HCEC 1CT (cell line): ENCODE measurements around the gene KRTAP5-9.
"Not testable (repeated sequence)": the region's sequence is repeated elsewhere in the genome, so short reads cannot be mapped to it uniquely, and the experiment has no call there.

Experiments used
- DNase-seq: peaks from one replicate; pipeline ENCODE4 v3.0.0-alpha.2; 2017

The KRTAP5-9 gene

DNA sequence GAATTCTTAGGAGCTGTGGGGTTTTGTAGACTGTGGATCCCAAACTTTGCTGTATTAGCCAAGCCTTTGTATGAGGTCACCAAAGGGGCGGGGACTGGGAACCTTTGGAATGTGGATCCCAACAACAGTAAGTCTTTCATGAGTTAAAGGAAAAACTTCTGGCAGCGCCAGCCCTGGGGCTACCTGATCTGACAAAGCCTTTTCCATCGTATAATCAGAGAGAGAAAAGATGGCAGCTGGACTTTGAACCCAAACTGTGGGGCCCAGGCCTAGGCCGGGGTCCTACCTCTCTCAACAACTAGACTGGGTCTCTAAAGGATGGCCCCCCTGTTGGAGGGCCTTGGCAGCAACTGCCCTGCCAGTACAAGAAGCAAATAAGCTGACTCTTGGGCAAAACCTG, 40.1 kb downstream of the KRTAP5-9 start:
- not testable (repeated sequence) for DNase-seq

DNA sequence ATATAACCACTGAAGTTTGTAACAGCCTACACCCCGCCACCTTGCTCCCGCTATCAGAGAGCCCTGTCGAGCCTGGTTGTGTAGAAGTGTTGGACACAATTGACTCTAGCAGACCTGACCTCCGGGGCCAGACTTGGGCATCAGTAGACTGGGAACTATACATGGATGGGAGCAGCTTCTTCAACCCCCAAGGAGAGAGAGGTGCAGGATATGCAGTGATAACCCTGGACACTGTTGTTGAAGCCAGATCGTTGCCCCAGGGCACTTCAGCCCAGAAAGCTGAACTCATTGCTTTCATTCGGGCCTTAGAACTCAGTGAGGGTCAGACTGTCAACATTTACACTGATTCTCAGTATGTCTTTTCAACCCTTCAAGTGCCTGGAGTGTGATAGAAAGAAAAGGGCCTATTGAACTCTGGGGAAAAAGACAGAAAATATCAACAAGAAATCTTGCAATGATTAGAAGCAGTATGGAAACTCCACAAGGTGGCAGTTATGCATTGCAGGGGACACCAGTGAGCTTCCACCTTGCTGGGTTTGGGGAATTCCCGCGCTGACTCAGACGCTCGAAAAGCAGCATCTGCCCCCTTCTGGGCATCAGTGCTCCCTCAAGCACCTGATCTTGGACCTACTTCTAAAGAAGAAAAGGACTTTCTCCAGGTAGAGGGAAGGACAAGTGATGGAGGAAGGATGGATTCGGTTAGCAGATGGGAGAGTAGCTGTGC, 40.8 kb downstream of the KRTAP5-9 start:
- not testable (repeated sequence) for DNase-seq

DNA sequence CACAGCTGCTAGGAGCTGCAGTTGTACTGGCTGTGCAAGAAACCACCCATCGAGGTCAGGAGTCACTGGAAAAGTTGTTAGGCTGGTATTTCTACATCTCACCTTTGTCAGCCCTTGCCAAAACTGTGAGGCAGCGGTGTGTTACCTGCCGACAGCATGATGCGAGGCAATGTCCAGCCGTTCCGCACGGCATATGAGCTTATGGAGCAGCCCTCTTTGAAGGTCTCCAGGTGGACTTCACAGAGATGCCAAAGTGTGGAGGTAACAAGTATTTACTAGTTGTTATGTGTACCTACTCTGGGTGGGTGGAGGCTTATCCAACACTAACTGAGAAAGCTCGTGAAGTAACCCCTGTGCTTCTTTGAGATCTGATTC, 41.3 kb downstream of the KRTAP5-9 start:
- not testable (repeated sequence) for DNase-seq
